SK-N-DZ (cell line): ENCODE data around the gene PPIA.
A peak's percentile ranks its signal among the peaks of the same experiment; 100 is the strongest.
"Not testable (repeated sequence)": the region's sequence is repeated elsewhere in the genome, so short reads cannot be mapped to it uniquely, and the experiment has no call there.

ENCODE experiments used
- DNase-seq: peaks from one replicate; pipeline ENCODE4 v3.0.0-alpha.2; 2015; ENCODE audit warnings: low spot score

PPIA gene

DNA sequence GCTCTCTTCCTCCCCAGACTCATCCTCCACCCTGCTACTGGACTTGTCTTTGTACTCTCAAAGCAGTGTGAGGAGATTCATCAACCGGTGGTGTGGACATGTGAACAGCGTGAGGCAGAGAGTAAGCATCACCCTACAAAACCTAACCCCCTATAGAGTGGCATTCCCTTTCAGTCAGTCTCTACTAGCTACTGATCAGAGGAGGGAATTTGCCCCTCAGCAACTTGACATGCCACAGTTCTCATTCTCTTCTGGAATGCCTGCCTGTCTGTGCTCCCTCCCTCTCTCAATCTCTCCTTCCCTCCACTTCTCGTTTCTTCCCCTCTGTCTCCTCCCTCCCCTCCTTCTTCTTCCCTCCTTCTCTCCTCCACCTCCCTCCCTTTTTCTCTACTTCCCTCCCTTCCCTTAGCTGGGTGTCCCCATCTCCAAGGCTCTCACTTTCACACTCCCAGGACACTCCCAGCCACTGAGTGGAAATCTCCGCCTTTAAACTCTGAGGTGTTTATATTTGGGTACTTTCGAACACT is 26.8 kb downstream of the PPIA start:
- DNase-seq: no peak

- no peak for DNase-seq
Observed at GRCh38 chr7:44824894-44825526, 28.5 kb downstream of the PPIA start.

DNA sequence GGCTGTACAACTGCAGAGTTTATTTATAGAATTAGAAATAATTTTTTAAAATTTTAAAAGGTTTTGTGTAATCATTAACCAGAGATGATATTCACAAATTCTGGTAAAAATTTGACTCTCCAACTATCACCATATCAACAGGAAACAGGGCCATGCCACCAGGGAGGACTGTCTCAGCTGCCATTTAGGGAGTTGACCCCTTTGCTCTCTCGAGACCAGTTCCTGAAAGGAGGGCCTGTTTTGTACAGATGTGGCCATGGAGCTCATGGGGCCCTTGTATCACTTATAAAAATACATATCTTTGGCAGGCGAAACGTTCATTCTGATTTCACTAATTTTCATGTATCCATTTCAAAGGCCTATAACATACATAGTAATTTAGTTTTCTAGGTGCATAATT is 31.1 kb downstream of the PPIA start:
- DNase-seq: no peak

DNA sequence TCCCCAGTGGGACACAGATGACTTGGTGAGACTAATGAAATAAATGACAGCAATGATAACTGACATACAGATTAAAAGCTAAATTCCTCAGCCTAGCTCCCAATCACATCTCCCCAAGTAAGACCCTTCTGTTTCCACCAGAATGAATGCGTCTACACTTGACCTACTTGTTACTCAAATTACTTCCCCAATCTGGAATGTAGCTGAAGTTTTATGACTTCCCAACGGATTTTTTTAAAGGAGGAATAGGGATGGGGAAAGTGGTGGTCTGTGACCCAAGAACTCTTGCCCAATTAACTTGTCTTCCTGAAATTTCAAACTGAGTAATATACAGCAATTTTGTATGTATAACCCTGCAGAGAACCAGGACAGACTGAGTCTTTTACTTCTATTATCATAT is 42.3 kb downstream of the PPIA start:
- DNase-seq: no peak

- not testable (repeated sequence) for DNase-seq
Observed at GRCh38 chr7:44842675-44843074, 46.2 kb downstream of the PPIA start.

GRCh38 chr7:44843440-44843839 is 47.0 kb downstream of the PPIA start:
- not testable (repeated sequence) for DNase-seq

GRCh38 chr7:44845451-44845850 is 49.0 kb downstream of the PPIA start:
- DNase-seq: no peak

DNA sequence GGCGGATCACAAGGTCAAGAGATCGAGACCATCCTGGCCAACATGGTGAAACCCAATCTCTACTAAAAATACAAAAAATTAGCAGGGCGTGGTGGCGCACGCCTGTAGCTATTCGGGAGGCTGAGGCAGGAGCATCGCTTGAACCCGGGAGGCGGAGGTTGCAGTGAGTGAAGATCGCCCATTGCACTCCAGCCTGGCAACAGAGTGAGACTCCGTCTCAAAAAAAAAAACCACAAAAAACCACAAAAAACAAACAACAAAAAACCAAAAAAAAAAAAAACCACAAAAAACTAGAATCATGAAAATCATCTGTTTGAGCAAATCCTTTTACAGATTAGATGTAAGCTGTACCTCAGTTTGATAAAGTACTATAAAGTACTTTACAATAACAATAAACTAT is 49.9 kb downstream of the PPIA start:
- not testable (repeated sequence) for DNase-seq

DNA sequence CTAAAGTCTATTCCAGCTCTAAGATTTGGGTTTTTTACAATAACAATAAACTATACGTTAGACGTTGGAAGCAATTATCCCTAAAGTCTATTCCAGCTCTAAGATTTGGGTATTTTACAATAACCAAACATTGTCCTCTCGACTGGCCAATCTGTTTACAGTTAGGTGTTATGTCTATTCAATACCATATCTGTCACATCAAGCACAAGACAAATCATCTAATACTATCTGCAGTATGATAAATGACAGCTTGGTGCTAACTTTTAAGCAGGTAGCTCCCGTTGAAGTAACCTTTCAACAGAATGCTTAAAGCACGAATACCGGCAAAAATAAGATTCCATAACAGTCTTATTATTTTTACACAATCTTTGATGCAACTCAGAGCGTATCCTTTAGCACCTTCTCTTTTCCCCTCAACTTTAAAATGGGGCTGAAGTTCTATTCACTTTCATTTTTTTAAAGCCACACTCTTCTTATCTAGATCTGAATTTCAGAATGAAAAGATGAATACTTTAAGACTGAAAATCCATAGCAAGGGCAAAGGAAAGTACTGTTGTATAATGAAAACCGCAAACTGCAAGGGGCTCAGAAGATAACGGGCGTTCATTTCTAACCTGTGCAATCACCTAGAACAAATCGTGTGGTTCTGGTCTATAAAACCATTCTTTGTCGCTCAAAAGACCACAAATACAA is 50.5 kb downstream of the PPIA start:
- DNase-seq: no peak

GRCh38 chr7:44847509-44847919 is 51.0 kb downstream of the PPIA start:
- DNase-seq: peak; percentile 80

GRCh38 chr7:44847920-44848634 is 51.6 kb downstream of the PPIA start, which contains the start of gene H2AZ2:
Gene H2AZ2 (minus strand): TSS chr7:44848087. CDS start chr7:44847971, 116 bp downstream.
- DNase-seq: peak; percentile 100

- no peak for DNase-seq
Observed at GRCh38 chr7:44849259-44849884, 52.9 kb downstream of the PPIA start.

DNA sequence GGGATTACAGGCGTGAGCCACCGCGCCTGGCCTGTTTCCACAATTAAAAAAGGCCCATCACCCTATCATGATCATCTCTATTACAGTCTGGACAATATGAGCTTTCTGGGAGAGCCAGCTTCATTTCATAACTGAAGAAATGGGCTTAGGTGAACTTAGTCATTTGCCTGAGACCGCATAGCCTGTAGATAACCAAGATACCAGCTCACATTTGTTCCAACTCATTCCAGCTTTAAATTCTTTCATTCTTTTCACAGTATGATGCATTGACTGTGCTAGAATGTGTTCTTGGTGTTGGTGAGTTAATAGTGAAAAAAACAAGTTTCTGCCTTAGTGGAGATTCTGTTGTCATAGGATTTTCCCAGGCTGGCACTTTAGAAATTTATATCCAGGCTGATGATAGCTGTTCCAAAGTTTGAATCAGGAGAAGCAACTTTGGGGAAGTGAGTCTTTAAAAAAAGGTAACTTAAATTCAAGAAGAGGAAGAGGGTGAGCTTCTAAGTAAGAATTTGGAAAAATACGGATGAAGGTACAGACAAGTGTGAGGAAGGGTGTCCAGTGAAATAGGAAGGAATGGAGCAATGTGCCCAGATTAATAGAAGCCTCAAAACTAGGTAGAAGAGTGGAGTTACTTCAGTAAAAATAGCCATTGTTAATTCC is 53.5 kb downstream of the PPIA start:
- DNase-seq: no peak

- no peak for DNase-seq
Observed at GRCh38 chr7:44852590-44852989, 56.1 kb downstream of the PPIA start.
